Skeletal muscle satellite cell (primary cell): ENCODE measurements around the gene PRKCE.

Source experiments
- H3K27me3 ChIP-seq: 2 replicates; pipeline ENCODE4 v1.7.0; 2013; ENCODE audit warnings: low read length; ENCODE audit not compliant: control insufficient read depth, insufficient read depth
- H3K36me3 ChIP-seq: 2 replicates; pipeline ENCODE4 v1.7.0; 2013; ENCODE audit warnings: mild to moderate bottlenecking, control low read depth, low read length; ENCODE audit not compliant: insufficient read depth
- H3K4me1 ChIP-seq: 2 replicates; pipeline ENCODE4 v1.7.0; 2013; ENCODE audit warnings: low read length; ENCODE audit not compliant: control insufficient read depth, insufficient read depth
- H3K4me2 ChIP-seq: 2 replicates; pipeline ENCODE4 v1.7.0; 2013; ENCODE audit warnings: mild to moderate bottlenecking, low read length
- H3K4me3 ChIP-seq: 2 replicates; pipeline ENCODE4 v1.7.0; 2013; ENCODE audit warnings: low read length
- H3K9ac ChIP-seq: 2 replicates; pipeline ENCODE4 v1.7.0; 2013; ENCODE audit warnings: mild to moderate bottlenecking, low read depth, low read length, moderate library complexity
- H3K9me3 ChIP-seq: replicated peaks from 2 replicates; pipeline ENCODE4 v1.7.0; 2013; ENCODE audit warnings: mild to moderate bottlenecking, control low read depth, low read length

PRKCE gene

DNA sequence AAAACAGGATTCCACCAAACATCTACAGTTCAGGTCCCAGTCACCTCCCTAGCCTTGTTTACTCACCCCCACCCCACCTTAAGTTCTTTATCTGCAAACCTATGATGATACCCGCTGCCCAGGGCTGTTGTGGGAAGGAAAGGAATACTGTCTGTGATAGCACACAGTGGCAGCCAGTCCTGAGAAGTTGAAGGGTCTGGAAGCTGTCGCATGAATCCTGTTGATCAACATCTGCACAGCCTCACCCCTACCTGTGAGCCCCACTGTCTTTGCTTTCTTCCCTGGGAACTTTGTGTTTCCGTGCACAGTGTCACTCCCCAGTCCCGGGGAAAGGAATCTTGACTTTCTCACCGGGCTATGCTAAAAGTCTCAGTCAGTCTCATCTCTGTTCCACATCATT lies 485.0 kb downstream of the PRKCE start:
- Histone ChIP-seq H3K36me3 (no peaks in the 10 kb centered on the region), H3K4me1 (no peaks in the 10 kb centered on the region), H3K27me3 (no peaks in the 10 kb centered on the region), H3K4me3 (no peak overlapping the region), H3K9me3 (no peaks in the 10 kb centered on the region), H3K4me2 (no peak overlapping the region), H3K9ac (no peak overlapping the region)

DNA sequence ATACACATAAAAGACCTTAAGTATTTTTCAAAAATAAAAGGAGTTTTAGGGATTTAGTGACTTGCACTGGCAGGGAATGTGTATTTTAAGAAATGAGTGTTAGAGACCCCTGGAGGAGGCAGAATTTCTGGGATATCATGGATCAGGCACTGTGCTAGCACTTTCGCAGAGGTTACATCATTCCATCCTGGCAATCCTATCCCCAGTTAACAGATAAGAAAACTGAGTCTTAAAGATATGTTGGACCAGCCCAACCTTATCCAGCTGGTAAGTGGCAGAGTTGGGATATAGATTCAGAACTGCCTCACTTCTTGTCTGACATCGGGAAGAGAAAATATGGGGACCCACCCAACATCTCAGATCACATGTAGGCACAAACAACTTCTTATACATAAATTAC lies 485.5 kb downstream of the PRKCE start:
- no peak overlapping the region for H3K9ac ChIP-seq
- no peaks in the 10 kb centered on the region for H3K9me3 ChIP-seq
- H3K4me2 ChIP-seq = no peak overlapping the region
- H3K4me3 ChIP-seq = no peak overlapping the region
- no peaks in the 10 kb centered on the region for H3K4me1 ChIP-seq
- H3K27me3 ChIP-seq = no peaks in the 10 kb centered on the region
- H3K36me3 ChIP-seq = no peaks in the 10 kb centered on the region

DNA sequence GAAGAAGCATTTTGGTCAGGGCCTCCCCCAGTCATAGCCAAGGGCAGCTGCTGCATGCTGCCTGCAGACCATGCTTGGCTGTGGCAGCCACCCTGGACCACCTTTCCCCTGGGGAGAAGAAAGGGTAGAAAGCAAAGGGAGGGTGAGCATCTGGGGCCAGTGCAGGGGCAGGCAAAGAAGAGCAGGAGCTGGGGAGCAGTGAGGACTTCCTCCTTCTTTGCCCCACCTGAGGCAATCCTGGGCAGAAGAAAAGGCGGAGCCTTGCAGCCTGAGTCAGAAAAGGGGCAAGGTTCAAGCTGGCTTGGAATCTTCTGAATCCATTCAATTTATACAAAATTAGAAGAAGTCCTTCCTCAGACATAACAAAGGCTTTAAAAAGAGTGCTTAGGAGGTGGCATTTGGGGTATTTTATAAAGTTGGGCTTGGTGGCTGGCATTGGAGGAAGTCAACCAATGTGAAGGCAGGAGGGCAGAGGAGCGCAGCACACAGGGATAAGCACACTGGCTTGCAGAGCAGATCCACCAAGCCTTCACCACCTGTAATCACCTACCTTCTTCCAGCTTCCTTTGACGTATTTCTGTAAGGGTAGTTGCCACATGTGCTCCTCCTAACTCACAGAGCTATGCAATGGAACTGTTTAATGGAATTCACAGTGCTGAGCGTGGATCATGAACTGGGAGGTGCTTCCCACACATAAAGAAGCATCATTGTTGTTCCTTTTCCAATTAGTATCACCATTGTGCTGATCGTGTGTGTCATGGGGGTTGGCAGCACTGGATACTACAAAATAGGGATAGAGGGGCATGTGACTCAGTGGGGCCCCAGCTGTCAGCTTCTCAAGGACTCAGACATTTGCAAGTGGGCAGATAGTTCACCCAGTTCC lies 491.3 kb downstream of the PRKCE start:
- H3K9me3 ChIP-seq = no peaks in the 10 kb centered on the region
- no peaks in the 10 kb centered on the region for H3K36me3 ChIP-seq
- H3K4me1 ChIP-seq = no peaks in the 10 kb centered on the region
- no peaks in the 10 kb centered on the region for H3K27me3 ChIP-seq
- H3K4me3 ChIP-seq = no peak overlapping the region
- no peak overlapping the region for H3K9ac ChIP-seq
- H3K4me2 ChIP-seq = no peak overlapping the region

DNA sequence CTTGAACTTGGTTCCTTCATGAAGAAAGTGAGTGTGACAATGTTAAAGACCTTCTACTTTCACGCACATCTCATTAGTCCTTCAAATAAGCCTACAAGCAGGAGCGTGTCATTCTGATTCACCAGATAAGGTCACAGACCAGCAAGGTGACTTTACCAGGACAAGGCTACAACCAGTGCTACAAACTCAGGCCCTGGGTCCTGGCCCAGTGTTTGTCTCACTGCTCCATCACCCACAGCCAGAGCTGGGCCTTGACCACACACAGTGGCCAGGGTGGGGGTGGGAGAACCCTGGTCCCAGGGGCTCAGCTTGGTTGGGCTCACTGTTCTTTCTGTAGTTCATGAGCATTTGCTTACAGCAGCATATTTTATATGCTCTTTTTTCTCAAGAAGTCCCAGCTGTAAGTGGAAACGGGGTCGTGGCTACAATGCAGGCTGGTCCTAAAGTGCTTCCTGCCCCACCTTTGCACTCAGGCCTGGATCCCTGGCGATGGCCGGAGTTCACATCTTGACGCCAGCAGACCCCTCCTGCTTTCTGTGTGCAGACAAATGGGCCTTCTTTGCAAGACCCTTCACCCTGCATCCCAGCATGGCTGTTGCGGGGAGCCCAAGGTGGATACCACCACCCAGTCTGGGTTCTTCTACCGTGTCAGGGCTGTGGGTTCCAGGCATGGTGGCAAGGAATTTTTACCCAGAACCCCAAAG lies 492.1 kb downstream of the PRKCE start:
- H3K27me3 ChIP-seq = no peaks in the 10 kb centered on the region
- no peaks in the 10 kb centered on the region for H3K4me1 ChIP-seq
- no peak overlapping the region for H3K9ac ChIP-seq
- no peaks in the 10 kb centered on the region for H3K36me3 ChIP-seq
- no peak overlapping the region for H3K4me2 ChIP-seq
- no peaks in the 10 kb centered on the region for H3K9me3 ChIP-seq
- H3K4me3 ChIP-seq = no peak overlapping the region

DNA sequence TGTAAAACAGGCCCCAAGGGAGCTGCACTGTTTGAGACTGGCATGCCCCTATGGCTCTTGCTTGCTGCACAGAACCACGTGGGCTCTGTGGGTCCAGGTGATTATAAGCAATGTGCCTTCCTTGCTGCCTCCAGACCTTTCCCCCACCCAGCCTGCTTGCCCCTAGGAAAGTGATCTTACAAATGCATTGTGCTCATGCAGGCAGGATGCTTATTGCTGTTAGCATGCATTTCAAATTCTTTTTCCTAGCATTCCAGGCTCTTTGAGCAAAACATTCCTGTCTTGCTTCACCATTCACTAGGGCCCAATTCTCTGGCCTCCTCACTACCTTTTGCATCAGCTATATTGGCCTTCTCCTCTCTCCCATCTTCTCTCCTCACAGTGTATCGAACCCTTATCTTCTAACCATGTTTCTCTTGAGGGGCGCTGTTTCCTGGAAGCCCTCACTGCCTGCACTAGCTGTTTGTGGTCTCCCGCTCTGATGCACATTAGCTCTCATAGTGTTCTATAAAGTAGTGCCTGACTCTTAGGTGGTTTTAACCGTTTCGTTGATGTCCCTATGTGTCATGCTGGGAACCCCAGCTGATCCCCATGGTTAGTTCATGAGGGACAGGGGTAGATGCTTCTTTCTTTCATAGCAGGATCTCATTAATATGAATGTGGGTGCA lies 492.8 kb downstream of the PRKCE start:
- no peak overlapping the region for H3K4me2 ChIP-seq
- no peaks in the 10 kb centered on the region for H3K36me3 ChIP-seq
- H3K27me3 ChIP-seq = no peaks in the 10 kb centered on the region
- H3K4me3 ChIP-seq = no peak overlapping the region
- H3K4me1 ChIP-seq = no peaks in the 10 kb centered on the region
- H3K9ac ChIP-seq = no peak overlapping the region
- H3K9me3 ChIP-seq = no peaks in the 10 kb centered on the region

DNA sequence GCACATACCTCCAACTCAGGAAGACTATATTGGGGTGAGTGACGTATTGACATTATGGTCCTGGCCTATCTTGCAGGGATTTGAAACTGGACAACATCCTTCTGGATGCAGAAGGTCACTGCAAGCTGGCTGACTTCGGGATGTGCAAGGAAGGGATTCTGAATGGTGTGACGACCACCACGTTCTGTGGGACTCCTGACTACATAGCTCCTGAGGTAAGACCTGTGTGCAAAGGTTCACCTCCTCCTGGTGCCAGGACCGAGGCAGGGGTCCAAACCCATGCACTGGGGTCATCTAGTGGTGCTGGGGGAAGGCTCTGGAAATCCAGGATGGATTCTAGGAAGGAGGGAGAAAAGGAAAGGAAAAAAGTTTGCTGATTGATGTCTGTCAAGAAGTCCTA lies 493.5 kb downstream of the PRKCE start:
- no peak overlapping the region for H3K4me2 ChIP-seq

DNA sequence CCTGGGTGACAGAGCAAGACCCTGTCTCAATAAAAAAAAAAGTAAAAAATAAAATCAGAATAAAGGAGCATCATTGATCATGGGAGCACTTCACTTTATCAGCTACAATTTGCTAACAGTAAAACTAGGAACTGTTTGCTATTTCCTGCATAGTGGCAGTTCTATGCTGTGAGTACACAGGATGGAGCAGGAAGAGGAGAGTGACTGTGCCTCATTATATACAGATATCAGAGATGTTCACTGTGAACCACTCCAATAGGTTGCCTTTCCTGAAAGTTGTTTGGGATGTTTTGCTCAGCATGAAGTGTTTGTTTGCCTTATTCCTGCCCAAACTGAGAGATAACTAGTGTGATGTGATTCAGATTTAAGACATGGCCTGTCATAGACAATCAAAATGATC lies 494.4 kb downstream of the PRKCE start:
- no peak overlapping the region for H3K4me3 ChIP-seq
- no peaks in the 10 kb centered on the region for H3K9me3 ChIP-seq
- H3K27me3 ChIP-seq = no peaks in the 10 kb centered on the region
- H3K4me1 ChIP-seq = peaks cover 5% of the 10 kb centered on the region
- H3K9ac ChIP-seq = no peak overlapping the region
- H3K4me2 ChIP-seq = no peak overlapping the region
- H3K36me3 ChIP-seq = no peaks in the 10 kb centered on the region

More for the DNA sequence above, 493.5 kb downstream of the PRKCE start:
- H3K9ac ChIP-seq = no peak overlapping the region
- no peaks in the 10 kb centered on the region for H3K27me3 ChIP-seq
- H3K9me3 ChIP-seq = no peaks in the 10 kb centered on the region
- no peak overlapping the region for H3K4me3 ChIP-seq
- no peaks in the 10 kb centered on the region for H3K36me3 ChIP-seq
- no peaks in the 10 kb centered on the region for H3K4me1 ChIP-seq

DNA sequence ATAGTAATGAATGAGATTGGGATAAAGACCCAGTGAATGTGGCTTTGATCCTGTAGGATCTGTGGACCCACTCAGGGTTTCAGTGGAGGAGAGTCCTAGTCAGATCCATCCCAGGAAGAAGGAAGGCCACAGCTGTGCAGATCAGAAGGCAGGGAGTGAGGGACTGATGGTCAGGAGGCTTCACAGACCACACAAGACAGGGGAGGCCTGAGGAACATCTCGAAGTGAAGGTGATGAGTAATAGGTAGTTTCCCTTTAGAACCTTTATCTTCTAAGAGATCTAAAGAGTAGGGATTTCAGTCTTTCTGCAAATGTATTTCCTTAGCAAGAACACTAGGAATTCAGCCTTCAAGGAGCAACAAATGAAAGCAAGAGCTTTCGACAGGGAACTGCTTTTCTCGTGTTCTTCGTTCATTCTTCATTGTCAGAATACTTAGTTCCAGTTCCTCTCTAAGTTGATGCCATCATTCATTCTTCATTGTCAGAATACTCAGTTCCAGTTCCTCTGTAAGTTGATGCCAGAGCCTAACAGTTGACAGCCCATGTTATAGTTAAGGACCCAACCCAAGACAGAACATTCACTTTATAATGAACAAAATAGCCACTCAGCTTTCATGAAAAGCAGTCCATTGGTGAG lies 495.5 kb downstream of the PRKCE start:
- no peak overlapping the region for H3K9ac ChIP-seq
- H3K36me3 ChIP-seq = no peaks in the 10 kb centered on the region
- peaks cover 7% of the 10 kb centered on the region for H3K4me1 ChIP-seq
- no peak overlapping the region for H3K4me2 ChIP-seq
- H3K4me3 ChIP-seq = no peak overlapping the region
- no peaks in the 10 kb centered on the region for H3K9me3 ChIP-seq
- no peaks in the 10 kb centered on the region for H3K27me3 ChIP-seq

DNA sequence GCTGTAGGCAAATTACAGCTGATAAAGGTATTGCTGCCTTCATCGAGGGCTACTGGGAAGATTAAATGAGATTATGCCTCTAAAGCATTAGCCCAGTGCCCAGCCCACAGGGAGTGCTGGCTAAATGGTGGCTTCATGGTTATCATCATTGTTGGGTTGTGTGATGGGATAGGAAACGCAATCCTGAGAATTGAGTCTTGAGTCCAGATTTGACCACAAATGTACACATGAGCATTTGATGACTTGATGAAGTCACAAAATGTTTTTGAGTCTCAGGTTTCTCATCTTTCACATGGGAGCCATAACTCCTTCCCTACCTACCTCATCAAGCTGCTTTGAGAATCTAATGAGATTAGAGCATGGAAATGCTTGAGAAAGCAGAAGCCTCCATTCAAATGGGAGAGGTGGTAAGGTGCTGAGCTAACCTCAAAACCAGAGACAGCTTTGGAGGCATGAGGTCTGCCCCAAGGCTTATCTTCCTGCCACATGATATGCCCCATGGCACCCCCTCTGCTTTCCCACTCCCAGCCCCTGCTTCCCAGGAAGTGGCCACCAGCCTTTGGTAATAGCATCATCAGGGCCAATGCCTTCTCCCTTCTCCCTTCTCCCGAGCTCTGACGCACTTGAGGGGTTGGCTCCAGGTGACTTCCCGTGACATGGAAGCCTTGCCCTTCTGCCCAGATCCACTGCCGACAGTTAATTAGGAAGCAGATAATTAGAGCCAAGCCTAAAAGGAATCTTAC lies 496.3 kb downstream of the PRKCE start:
- no peaks in the 10 kb centered on the region for H3K27me3 ChIP-seq
- H3K9ac ChIP-seq = no peak overlapping the region
- peaks cover 7% of the 10 kb centered on the region for H3K4me1 ChIP-seq
- H3K4me3 ChIP-seq = no peak overlapping the region
- no peaks in the 10 kb centered on the region for H3K9me3 ChIP-seq
- H3K36me3 ChIP-seq = no peaks in the 10 kb centered on the region
- no peak overlapping the region for H3K4me2 ChIP-seq

DNA sequence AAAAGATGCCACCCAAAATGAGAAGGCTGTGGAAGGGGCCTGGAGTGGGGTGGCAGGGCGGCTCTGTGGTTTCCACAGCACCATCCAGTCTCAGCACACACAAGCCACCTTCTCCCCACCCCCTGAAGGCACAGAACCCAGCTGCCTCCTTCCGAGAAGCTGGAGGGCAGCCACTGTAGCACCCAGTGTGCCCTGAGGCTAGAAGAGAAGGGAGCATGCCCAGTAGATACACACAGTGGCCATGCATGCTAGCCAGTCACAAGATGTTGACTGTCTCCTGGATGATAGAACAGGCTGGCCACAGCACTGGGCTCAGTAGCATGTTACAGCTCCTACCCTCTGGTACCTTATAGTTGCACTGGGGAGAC lies 496.9 kb downstream of the PRKCE start:
- H3K4me1 ChIP-seq = peaks cover 7% of the 10 kb centered on the region
- H3K27me3 ChIP-seq = no peaks in the 10 kb centered on the region
- no peaks in the 10 kb centered on the region for H3K9me3 ChIP-seq

More for the DNA sequence above, 496.9 kb downstream of the PRKCE start:
- H3K4me3 ChIP-seq = no peak overlapping the region
- no peak overlapping the region for H3K9ac ChIP-seq
- no peaks in the 10 kb centered on the region for H3K36me3 ChIP-seq
- no peak overlapping the region for H3K4me2 ChIP-seq
